Neural progenitor cell (in vitro differentiated cells): Measurements from ENCODE around the gene S1PR2. TPM values are rescaled to one million over a fixed set of nuclear protein-coding genes. Genes with fewer than 3 reads are reported as not detected.

Experiments used
- DNase-seq: peaks from one replicate; pipeline ENCODE4 v3.0.0-alpha.2; 2016; ENCODE audit warnings: low spot score
- H2AFZ ChIP-seq: fragments of 200-600 bp; sonication (generic); replicated peaks from 2 replicates; pipeline ENCODE4 v1.6.1; 2016; ENCODE audit warnings: antibody characterized with exemption
- H3F3A ChIP-seq: fragments of 200-600 bp; sonication (generic); 2 replicates; pipeline ENCODE4 v1.6.1; 2016; ENCODE audit warnings: antibody characterized with exemption, low read depth
- H3K27ac ChIP-seq: fragments of 200-600 bp; sonication (generic); 2 replicates; pipeline ENCODE4 v1.5.1; 2016; ENCODE audit warnings: mild to moderate bottlenecking
- H3K27me3 ChIP-seq: fragments of 200-600 bp; sonication (generic); 2 replicates; pipeline ENCODE4 v1.6.1; 2016; ENCODE audit warnings: mild to moderate bottlenecking, moderate library complexity
- H3K36me3 ChIP-seq: fragments of 200-600 bp; sonication (generic); 2 replicates; pipeline ENCODE4 v1.5.1; 2016
- H3K4me1 ChIP-seq: fragments of 200-600 bp; sonication (generic); 2 replicates; pipeline ENCODE4 v1.6.1; 2016; ENCODE audit warnings: mixed run types
- H3K4me2 ChIP-seq: fragments of 200-600 bp; sonication (generic); 2 replicates; pipeline ENCODE4 v1.6.1; 2016
- H3K4me3 ChIP-seq: fragments of 200-600 bp; sonication (generic); 2 replicates; pipeline ENCODE4 v1.5.1; 2016
- H3K79me2 ChIP-seq: fragments of 200-600 bp; sonication (generic); 2 replicates; pipeline ENCODE4 v1.6.1; 2016; ENCODE audit warnings: low read depth
- H3K9ac ChIP-seq: fragments of 200-600 bp; sonication (generic); 2 replicates; pipeline ENCODE4 v1.6.1; 2016
- H3K9me3 ChIP-seq: fragments of 200-600 bp; sonication (generic); 2 replicates; pipeline ENCODE4 v1.5.1; 2016; ENCODE audit warnings: low read depth
- H4K20me1 ChIP-seq: fragments of 200-600 bp; sonication (generic); 2 replicates; pipeline ENCODE4 v1.6.1; 2016; ENCODE audit warnings: low read depth
- H3K27ac Mint-ChIP-seq: 3 replicates; pipeline ENCODE4 v1.8.0; 2021; ENCODE audit warnings: mixed read lengths
- H3K27me3 Mint-ChIP-seq: 2 replicates; pipeline ENCODE4 v1.8.0; 2022; ENCODE audit warnings: low read depth, mild to moderate bottlenecking, inconsistent platforms, moderate library complexity, mixed read lengths; ENCODE audit not compliant: insufficient read depth
- H3K36me3 Mint-ChIP-seq: 3 replicates; pipeline ENCODE4 v1.8.0; 2021; ENCODE audit warnings: mixed read lengths
- H3K4me1 Mint-ChIP-seq: 3 replicates; pipeline ENCODE4 v1.8.0; 2021; ENCODE audit warnings: mixed read lengths
- H3K4me3 Mint-ChIP-seq: 3 replicates; pipeline ENCODE4 v1.8.0; 2021; ENCODE audit warnings: mild to moderate bottlenecking, moderate library complexity, mixed read lengths
- H3K9me3 Mint-ChIP-seq: 3 replicates; pipeline ENCODE4 v1.8.0; 2020; ENCODE audit warnings: mixed read lengths
- CTCF ChIP-seq: fragments of 200-600 bp; sonication (generic); IDR thresholded peaks from 2 replicates; pipeline ENCODE4 v1.5.1; 2017; ENCODE audit warnings: antibody characterized with exemption, mild to moderate bottlenecking
- EZH2 ChIP-seq: fragments of 200-600 bp; sonication (generic); IDR thresholded peaks from 2 replicates; pipeline ENCODE4 v1.6.1; 2017; ENCODE audit warnings: antibody characterized with exemption, mild to moderate bottlenecking, moderate library complexity
- EZH2phosphoT487 ChIP-seq: fragments of 200-600 bp; sonication (generic); IDR thresholded peaks from 2 replicates; pipeline ENCODE4 v1.6.1; 2017; ENCODE audit warnings: antibody characterized with exemption
- total RNA-seq: library from RNA; depleted of rRNA; stranded (reverse); fragments of >200 nt; gene quantifications from 2 replicates; pipeline ENCODE4 v1.2.3, GENCODE V29; 2015; ENCODE audit warnings: low replicate concordance

S1PR2 gene
- total RNA-seq, 1 donor from 2014 or later = 8.5 TPM

GRCh38 chr19:10217085-10217484, 14.0 kb downstream of the S1PR2 start:
- TF ChIP-seq EZH2 (no peak), EZH2phosphoT487 (no peak), CTCF (no peak)
- H3K27me3 Mint-ChIP-seq = peaks cover 5% of the 10 kb centered on the region
- H3K36me3 Mint-ChIP-seq = no peaks in the 10 kb centered on the region
- no peak overlapping the region for H3K9ac ChIP-seq
- H3K79me2 ChIP-seq = no peaks in the 10 kb centered on the region
- H3K4me2 ChIP-seq = no peak overlapping the region
- H3K27ac ChIP-seq = no peak overlapping the region
- no peaks in the 10 kb centered on the region for H3F3A ChIP-seq
- H3K4me1 ChIP-seq = no peaks in the 10 kb centered on the region
- no peak for DNase-seq
- no peaks in the 10 kb centered on the region for H3K4me1 Mint-ChIP-seq
- no peaks in the 10 kb centered on the region for H3K9me3 ChIP-seq
- H3K27ac Mint-ChIP-seq = no peak overlapping the region
- no peaks in the 10 kb centered on the region for H3K27me3 ChIP-seq
- no peak overlapping the region for H3K4me3 Mint-ChIP-seq
- H4K20me1 ChIP-seq = no peaks in the 10 kb centered on the region
- no peaks in the 10 kb centered on the region for H3K36me3 ChIP-seq
- H2AFZ ChIP-seq = no peak overlapping the region
- H3K4me3 ChIP-seq = no peak overlapping the region
- H3K9me3 Mint-ChIP-seq = no peaks in the 10 kb centered on the region

DNA sequence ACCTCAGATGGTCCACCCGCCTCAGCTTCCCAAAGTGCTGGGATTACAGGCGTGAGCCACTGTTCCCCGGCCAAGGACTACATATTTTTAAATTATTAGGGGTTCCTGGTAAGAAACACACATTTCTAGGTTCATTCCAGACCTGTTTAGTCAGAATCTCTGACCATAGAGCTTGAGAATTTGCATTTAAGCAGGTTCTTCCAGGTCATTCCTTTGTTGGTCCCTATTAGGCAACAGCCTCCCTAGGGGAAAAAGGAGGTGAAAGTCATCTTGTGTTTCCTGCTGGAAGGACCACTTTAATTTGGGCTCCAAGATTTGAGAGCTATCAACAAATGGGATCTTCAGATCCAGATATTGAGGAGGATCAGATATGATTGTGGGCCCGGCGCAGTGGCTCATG, 16.3 kb downstream of the S1PR2 start:
- H3K27ac ChIP-seq = no peak overlapping the region
- DNase-seq = no peak
- no peak overlapping the region for H3K9ac ChIP-seq
- Mint-ChIP-seq H3K27ac (no peak overlapping the region), H3K4me3 (no peak overlapping the region), H3K4me1 (no peaks in the 10 kb centered on the region), H3K9me3 (no peaks in the 10 kb centered on the region), H3K27me3 (peaks cover 5% of the 10 kb centered on the region), H3K36me3 (no peaks in the 10 kb centered on the region)
- H3K9me3 ChIP-seq = no peaks in the 10 kb centered on the region
- no peaks in the 10 kb centered on the region for H3K27me3 ChIP-seq
- no peaks in the 10 kb centered on the region for H3K36me3 ChIP-seq
- TF ChIP-seq EZH2 (no peak), CTCF (no peak), EZH2phosphoT487 (no peak)
- no peaks in the 10 kb centered on the region for H4K20me1 ChIP-seq
- no peaks in the 10 kb centered on the region for H3K79me2 ChIP-seq
- no peak overlapping the region for H3K4me2 ChIP-seq
- H3F3A ChIP-seq = no peaks in the 10 kb centered on the region
- no peak overlapping the region for H3K4me3 ChIP-seq
- H2AFZ ChIP-seq = no peak overlapping the region
- no peaks in the 10 kb centered on the region for H3K4me1 ChIP-seq

DNA sequence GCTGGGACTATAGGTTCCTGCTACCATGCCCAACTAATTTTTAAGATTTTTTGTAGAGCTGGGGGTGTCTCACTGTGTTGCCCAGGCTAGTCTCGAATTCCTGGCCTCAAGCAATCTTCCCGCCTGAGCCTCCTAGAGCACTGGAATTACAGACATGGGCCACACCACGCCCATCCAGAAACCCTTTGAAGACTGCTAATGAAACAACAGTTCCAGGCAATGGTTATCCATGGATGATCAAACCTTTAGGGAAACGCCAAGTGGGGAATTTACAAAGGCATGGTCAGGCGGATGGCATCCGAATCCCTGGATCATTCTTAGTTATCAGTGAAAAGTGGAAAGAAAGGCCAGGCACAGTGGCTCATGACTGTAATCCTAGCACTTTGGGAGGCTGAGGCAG, 19.4 kb downstream of the S1PR2 start:
- H3K27me3 Mint-ChIP-seq = peaks cover 5% of the 10 kb centered on the region
- no peak for DNase-seq
- no peaks in the 10 kb centered on the region for H3K36me3 Mint-ChIP-seq
- no peaks in the 10 kb centered on the region for H3K4me1 Mint-ChIP-seq
- Histone ChIP-seq H3K27me3 (no peaks in the 10 kb centered on the region), H3F3A (no peaks in the 10 kb centered on the region), H3K4me1 (no peaks in the 10 kb centered on the region), H3K27ac (no peak overlapping the region), H3K9ac (no peak overlapping the region), H3K79me2 (no peaks in the 10 kb centered on the region), H3K4me2 (no peak overlapping the region), H3K4me3 (no peak overlapping the region), H2AFZ (no peak overlapping the region), H4K20me1 (no peaks in the 10 kb centered on the region), H3K36me3 (no peaks in the 10 kb centered on the region), H3K9me3 (no peaks in the 10 kb centered on the region)
- no peaks in the 10 kb centered on the region for H3K9me3 Mint-ChIP-seq
- TF ChIP-seq CTCF (no peak), EZH2 (no peak), EZH2phosphoT487 (no peak)
- H3K27ac Mint-ChIP-seq = no peak overlapping the region
- no peak overlapping the region for H3K4me3 Mint-ChIP-seq

GRCh38 chr19:10211061-10211460, 20.1 kb downstream of the S1PR2 start:
- H3K36me3 Mint-ChIP-seq = no peaks in the 10 kb centered on the region
- H3K4me3 Mint-ChIP-seq = no peak overlapping the region
- no peaks in the 10 kb centered on the region for H3K36me3 ChIP-seq
- no peaks in the 10 kb centered on the region for H3K9me3 ChIP-seq
- no peak overlapping the region for H3K4me2 ChIP-seq
- no peak for DNase-seq
- no peak overlapping the region for H3K4me3 ChIP-seq
- H3K4me1 Mint-ChIP-seq = no peaks in the 10 kb centered on the region
- no peaks in the 10 kb centered on the region for H4K20me1 ChIP-seq
- peaks cover 4% of the 10 kb centered on the region for H3K27me3 Mint-ChIP-seq
- no peaks in the 10 kb centered on the region for H3K79me2 ChIP-seq
- no peaks in the 10 kb centered on the region for H3F3A ChIP-seq
- no peak overlapping the region for H2AFZ ChIP-seq
- H3K27ac Mint-ChIP-seq = no peak overlapping the region
- H3K4me1 ChIP-seq = no peaks in the 10 kb centered on the region
- no peak overlapping the region for H3K9ac ChIP-seq
- H3K9me3 Mint-ChIP-seq = no peaks in the 10 kb centered on the region
- H3K27me3 ChIP-seq = no peaks in the 10 kb centered on the region
- no peak overlapping the region for H3K27ac ChIP-seq
- TF ChIP-seq EZH2 = no peak
- TF ChIP-seq EZH2phosphoT487 = no peak
- TF ChIP-seq CTCF = no peak
